Stomach smooth muscle (tissue), 2 donors: ENCODE results near the gene SECTM1.
"Not testable (repeated sequence)": the region's sequence is repeated elsewhere in the genome, so short reads cannot be mapped to it uniquely, and the experiment has no call there.

Source experiments
- H3K27ac ChIP-seq: one replicate; pipeline ENCODE4 v1.7.0; 2013; ENCODE audit warnings: mild to moderate bottlenecking, low read length, inconsistent platforms
- H3K27me3 ChIP-seq, 2 donors: one replicate each; pipeline ENCODE4 v1.7.0; 2013; ENCODE audit warnings: low read length in 2 of 2; ENCODE audit not compliant: insufficient read depth in 2 of 2, control insufficient read depth in 1 of 2
- H3K36me3 ChIP-seq, 2 donors: one replicate each; pipeline ENCODE4 v1.7.0; 2013; ENCODE audit warnings: low read length in 2 of 2; ENCODE audit not compliant: control insufficient read depth in 2 of 2, insufficient read depth in 2 of 2
- H3K4me1 ChIP-seq: one replicate; pipeline ENCODE4 v1.7.0; 2013; ENCODE audit warnings: low read length; ENCODE audit not compliant: control insufficient read depth, insufficient read depth
- H3K4me3 ChIP-seq, 2 donors: one replicate each; pipeline ENCODE4 v1.7.0; 2013; ENCODE audit warnings: low read length in 2 of 2
- H3K9ac ChIP-seq, 2 donors: one replicate each; pipeline ENCODE4 v1.7.0; 2013; ENCODE audit warnings: low read length in 2 of 2, mild to moderate bottlenecking in 1 of 2
- H3K9me3 ChIP-seq, 2 donors: one replicate each; pipeline ENCODE4 v1.7.0; 2013; ENCODE audit warnings: low read length in 2 of 2; ENCODE audit not compliant: control insufficient read depth in 2 of 2
- donor health status: healthy.
- donor health status: Pancreatic carcinoma.

SECTM1 gene

GRCh38 chr17:82333279-82334171, at the start of gene SECTM1:
TSS of gene SECTM1 (minus strand) at chr17:82333766. CDS start at chr17:82327240, 6,526 bp downstream.
- peaks cover 2 to 3% of the 10 kb centered on the region in 2 donors for H3K27me3 ChIP-seq
- H3K4me3 ChIP-seq: peak within 1 kb of the TSS; percentile 76 to 80
- peaks cover 50% of the 10 kb centered on the region for H3K4me1 ChIP-seq

GRCh38 chr17:82382933-82383255, 49.3 kb upstream of the SECTM1 start:
- no peak overlapping the region for H3K9ac ChIP-seq
- peaks cover 27 to 47% of the 10 kb centered on the region in 2 donors for H3K27me3 ChIP-seq
- H3K4me3 ChIP-seq: no peak overlapping the region
- H3K4me1 ChIP-seq: peaks cover 22% of the 10 kb centered on the region
- no peak overlapping the region for H3K27ac ChIP-seq
- H3K9me3 ChIP-seq: no peaks in the 10 kb centered on the region
- no peaks in the 10 kb centered on the region for H3K36me3 ChIP-seq

More at GRCh38 chr17:82333279-82334171, at the start of gene SECTM1:
- no peaks in the 10 kb centered on the region for H3K36me3 ChIP-seq
- peak within 1 kb of the TSS in 1 of 2 donors; percentile 55 for H3K9ac ChIP-seq
- peak within 1 kb of the TSS; percentile 55 for H3K27ac ChIP-seq
- H3K9me3 ChIP-seq: no peaks in the 10 kb centered on the region

- H3K36me3 ChIP-seq, H3K9ac ChIP-seq, H3K4me3 ChIP-seq, H3K27ac ChIP-seq, H3K9me3 ChIP-seq: not testable (repeated sequence)
- peaks cover 22% of the 10 kb centered on the region for H3K4me1 ChIP-seq
- H3K27me3 ChIP-seq: peaks cover 27 to 47% of the 10 kb centered on the region in 2 donors
Measured at GRCh38 chr17:82382220-82382932, 48.8 kb upstream of the SECTM1 start.

- H3K9ac ChIP-seq, H3K27ac ChIP-seq, H3K9me3 ChIP-seq, H3K36me3 ChIP-seq, H3K4me3 ChIP-seq: not testable (repeated sequence)
- peaks cover 18% of the 10 kb centered on the region for H3K4me1 ChIP-seq
- peaks cover 26 to 40% of the 10 kb centered on the region in 2 donors for H3K27me3 ChIP-seq
Measured at GRCh38 chr17:82381703-82382009, 48.1 kb upstream of the SECTM1 start.

- H3K36me3 ChIP-seq: no peaks in the 10 kb centered on the region
- no peaks in the 10 kb centered on the region for H3K9me3 ChIP-seq
- no peak overlapping the region for H3K27ac ChIP-seq
- no peak overlapping the region for H3K9ac ChIP-seq
- H3K4me3 ChIP-seq: peak overlapping the region in 1 of 2 donors; percentile 44
- H3K27me3 ChIP-seq: peaks cover 29 to 41% of the 10 kb centered on the region in 2 donors
- H3K4me1 ChIP-seq: peaks cover 16% of the 10 kb centered on the region
Measured at GRCh38 chr17:82380860-82381702, 47.5 kb upstream of the SECTM1 start.

- Histone ChIP-seq H3K9me3 (no peaks in the 10 kb centered on the region), H3K36me3 (no peaks in the 10 kb centered on the region), H3K4me3 (no peak overlapping the region), H3K4me1 (peaks cover 3% of the 10 kb centered on the region), H3K9ac (no peak overlapping the region), H3K27ac (no peak overlapping the region), H3K27me3 (peaks cover 33 to 43% of the 10 kb centered on the region in 2 donors)
Measured at GRCh38 chr17:82378741-82379021, 45.1 kb upstream of the SECTM1 start.

- Histone ChIP-seq H3K4me3 (no peak overlapping the region), H3K4me1 (peaks cover 3% of the 10 kb centered on the region), H3K27ac (no peak overlapping the region), H3K9ac (no peak overlapping the region), H3K27me3 (peaks cover 30 to 43% of the 10 kb centered on the region in 2 donors), H3K9me3 (no peaks in the 10 kb centered on the region), H3K36me3 (no peaks in the 10 kb centered on the region)
Measured at GRCh38 chr17:82377924-82378740, 44.6 kb upstream of the SECTM1 start.

- H3K9me3 ChIP-seq, H3K4me1 ChIP-seq, H3K36me3 ChIP-seq, H3K27ac ChIP-seq, H3K4me3 ChIP-seq, H3K9ac ChIP-seq: not testable (repeated sequence)
- H3K27me3 ChIP-seq: peaks cover 36 to 49% of the 10 kb centered on the region in 2 donors
Measured at GRCh38 chr17:82377294-82377693, 43.7 kb upstream of the SECTM1 start.

- H3K9ac ChIP-seq: no peak overlapping the region
- peaks cover 37 to 60% of the 10 kb centered on the region in 2 donors for H3K27me3 ChIP-seq
- no peak overlapping the region for H3K27ac ChIP-seq
- H3K9me3 ChIP-seq: no peaks in the 10 kb centered on the region
- no peak overlapping the region for H3K4me3 ChIP-seq
- peaks cover 8% of the 10 kb centered on the region for H3K4me1 ChIP-seq
- H3K36me3 ChIP-seq: no peaks in the 10 kb centered on the region
Measured at GRCh38 chr17:82376042-82376730, 42.6 kb upstream of the SECTM1 start.
